Measurements from ENCODE around the gene SPATS2L. TPM values are rescaled to one million over a fixed set of nuclear protein-coding genes. Genes with fewer than 3 reads are reported as not detected.

The SPATS2L gene
- total RNA-seq, 6 donors from 2014 or later: 57.6 to 127 (median 80.4) TPM

- Histone ChIP-seq H3K9me3 (no peaks in the 10 kb centered on the region), H3K4me3 (no peak overlapping the region), H3K36me3 (no peaks in the 10 kb centered on the region), H3K4me1 (peaks cover 13 to 39% (median 23%) of the 10 kb centered on the region in 4 donors), H3K27ac (peak overlapping the region in 3 of 4 donors; percentile 14 to 50 (median 45)), H3K27me3 (no peaks in the 10 kb centered on the region)
- TF ChIP-seq EP300 (IDR thresholded peaks at IDR 0.05): no peak
- no peak for TF ChIP-seq POLR2AphosphoS5 (IDR thresholded peaks at IDR 0.05)
- no peak for TF ChIP-seq CTCF (IDR thresholded peaks at IDR 0.05)
- no peak for TF ChIP-seq POLR2A (IDR thresholded peaks at IDR 0.05)
- ATAC-seq (ENCODE audit: low FRiP score in 2 of 2) (peak in 1 of 2 donors; percentile 74), DNase-seq (no peak)
- WGBS, 2 donors: 69 to 70% methylated on average over 4 of the region's 4 CpGs
These were observed 13.2 kb downstream of the SPATS2L start for GRCh38 chr2:200319548-200320337.

GRCh38 chr2:200320344-200320743, 13.9 kb downstream of the SPATS2L start:
- Histone ChIP-seq H3K36me3 (no peaks in the 10 kb centered on the region), H3K27me3 (no peaks in the 10 kb centered on the region), H3K9me3 (no peaks in the 10 kb centered on the region), H3K4me3 (no peak overlapping the region), H3K4me1 (peaks cover 13 to 39% (median 23%) of the 10 kb centered on the region in 4 donors), H3K27ac (peak overlapping the region in 2 of 4 donors; percentile 36 to 50)
- DNase-seq (no peak), ATAC-seq (ENCODE audit: low FRiP score in 2 of 2) (no peak)
- WGBS, 2 donors: 67 to 77% methylated on average over 2 of the region's 2 CpGs
- TF ChIP-seq POLR2A (IDR thresholded peaks at IDR 0.05) (no peak), EP300 (IDR thresholded peaks at IDR 0.05) (no peak), CTCF (IDR thresholded peaks at IDR 0.05) (no peak), POLR2AphosphoS5 (IDR thresholded peaks at IDR 0.05) (no peak)

GRCh38 chr2:200320991-200321390, 14.5 kb downstream of the SPATS2L start:
- 77 to 78% methylated on average over 3 of the region's 3 CpGs for WGBS, 2 donors
- H3K27me3 ChIP-seq: no peaks in the 10 kb centered on the region
- TF ChIP-seq POLR2A (IDR thresholded peaks at IDR 0.05) (no peak), EP300 (IDR thresholded peaks at IDR 0.05) (no peak), POLR2AphosphoS5 (IDR thresholded peaks at IDR 0.05) (no peak), CTCF (IDR thresholded peaks at IDR 0.05) (no peak)

GRCh38 chr2:200321780-200322534, 15.5 kb downstream of the SPATS2L start:
- ATAC-seq (ENCODE audit: low FRiP score in 2 of 2): no peak
- Histone ChIP-seq H3K36me3 (no peaks in the 10 kb centered on the region), H3K27ac (no peak overlapping the region), H3K27me3 (no peaks in the 10 kb centered on the region), H3K4me1 (peaks cover 13 to 39% (median 23%) of the 10 kb centered on the region in 4 donors), H3K9me3 (no peaks in the 10 kb centered on the region), H3K4me3 (no peak overlapping the region)
- DNase-seq: no peak
- TF ChIP-seq CTCF (IDR thresholded peaks at IDR 0.05): no peak
- no peak for TF ChIP-seq POLR2AphosphoS5 (IDR thresholded peaks at IDR 0.05)
- no peak for TF ChIP-seq EP300 (IDR thresholded peaks at IDR 0.05)
- TF ChIP-seq POLR2A (IDR thresholded peaks at IDR 0.05): no peak
- WGBS, 2 donors: 79 to 87% methylated on average over 6 of the region's 6 CpGs

More at GRCh38 chr2:200320991-200321390, 14.5 kb downstream of the SPATS2L start:
- Histone ChIP-seq H3K27ac (no peak overlapping the region), H3K9me3 (no peaks in the 10 kb centered on the region), H3K4me3 (no peak overlapping the region), H3K4me1 (peaks cover 13 to 39% (median 23%) of the 10 kb centered on the region in 4 donors), H3K36me3 (no peaks in the 10 kb centered on the region)
- ATAC-seq (ENCODE audit: low FRiP score in 2 of 2): no peak
- no peak for DNase-seq
